IMR-90 (cell line): ENCODE results near the gene NOS3.

Source experiments
- BHLHE40 ChIP-seq: fragments of 150-350 bp; IDR thresholded peaks from 2 replicates; pipeline ENCODE4 v1.6.1; 2016; ENCODE audit warnings: mild to moderate bottlenecking, low read depth, low read length
- CEBPB ChIP-seq: IDR thresholded peaks from 2 replicates; pipeline ENCODE4 v1.6.1; 2012; ENCODE audit warnings: low read depth, low read length, improper control_type of control experiment
- CTCF ChIP-seq: conservative IDR thresholded peaks from 2 replicates; pipeline ENCODE4 v1.5.1; 2012; ENCODE audit warnings: mild to moderate bottlenecking, low read depth, low read length, improper control_type of control experiment
- MAFK ChIP-seq: IDR thresholded peaks from 2 replicates; pipeline ENCODE4 v1.6.1; 2012; ENCODE audit warnings: low read depth, low read length, improper control_type of control experiment
- POLR2A ChIP-seq: IDR thresholded peaks from 2 replicates; pipeline ENCODE4 v1.6.1; 2012; ENCODE audit warnings: mild to moderate bottlenecking, low read depth, low read length
- RCOR1 ChIP-seq: IDR thresholded peaks from 2 replicates; pipeline ENCODE4 v1.6.1; 2012; ENCODE audit warnings: mild to moderate bottlenecking, low read length, improper control_type of control experiment; ENCODE audit not compliant: insufficient replicate concordance
- SMC3 ChIP-seq: fragments of 150-350 bp; IDR thresholded peaks from 2 replicates; pipeline ENCODE4 v1.6.1; 2016; ENCODE audit warnings: low read depth, mild to moderate bottlenecking, antibody characterized with exemption, low read length, moderate library complexity

DNA sequence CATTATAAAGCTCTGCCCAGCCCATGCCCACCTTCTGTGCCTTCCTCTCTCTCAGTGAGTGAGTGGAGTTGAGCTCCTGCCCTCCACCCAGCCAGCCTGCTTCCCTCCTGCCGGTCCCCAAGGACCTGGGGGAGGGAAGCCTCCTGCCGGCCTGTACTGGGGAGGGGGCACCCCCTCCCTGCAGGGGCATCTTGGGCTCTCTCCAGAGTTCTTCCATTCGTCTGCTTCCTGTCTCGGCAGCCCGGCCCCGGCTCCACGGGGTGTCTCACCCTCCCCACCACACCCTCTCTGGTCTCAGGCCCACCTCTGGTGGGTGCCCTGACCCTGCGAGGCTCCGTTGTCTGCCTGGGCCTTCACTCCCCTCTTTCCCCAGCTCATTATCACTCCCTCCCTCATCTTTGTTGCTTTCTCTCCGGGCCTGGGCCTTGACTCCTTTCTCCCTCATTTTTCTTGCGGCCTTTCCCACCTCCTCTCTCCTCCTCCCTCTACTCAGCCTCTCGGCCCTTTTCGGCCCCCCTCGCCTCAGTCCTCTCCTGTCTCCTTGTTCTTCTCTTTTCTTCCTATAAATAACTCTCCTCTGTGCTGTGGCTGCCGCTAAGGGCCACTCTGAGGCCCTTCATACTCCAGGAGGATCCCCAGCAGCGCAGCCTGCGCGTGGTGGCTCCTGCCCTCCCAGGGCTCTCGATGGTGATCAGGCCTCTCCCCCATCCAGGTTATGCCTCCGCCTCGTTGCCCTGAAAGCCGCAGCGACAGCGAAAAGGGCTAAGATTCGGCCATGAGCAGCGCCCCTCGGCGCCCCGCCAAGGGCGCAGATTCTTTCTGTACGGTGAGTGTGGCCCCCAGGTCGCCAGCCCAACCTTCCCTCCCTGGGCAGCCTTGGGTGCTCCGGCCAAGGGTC lies 70.6 kb downstream of the NOS3 start:
- TF ChIP-seq CTCF (no peak), CEBPB (no peak), MAFK (no peak), POLR2A (no peak), SMC3 (no peak), BHLHE40 (no peak), RCOR1 (no peak)
